Astrocyte of the hippocampus (primary cell): ENCODE results near the gene MIA2.
"Not testable (repeated sequence)": the region's sequence is repeated elsewhere in the genome, so short reads cannot be mapped to it uniquely, and the experiment has no call there.

ENCODE experiments used
- DNase-seq: peaks from one replicate; pipeline ENCODE4 v3.0.0; 2011; ENCODE audit warnings: low read depth, low spot score

MIA2 gene

DNA sequence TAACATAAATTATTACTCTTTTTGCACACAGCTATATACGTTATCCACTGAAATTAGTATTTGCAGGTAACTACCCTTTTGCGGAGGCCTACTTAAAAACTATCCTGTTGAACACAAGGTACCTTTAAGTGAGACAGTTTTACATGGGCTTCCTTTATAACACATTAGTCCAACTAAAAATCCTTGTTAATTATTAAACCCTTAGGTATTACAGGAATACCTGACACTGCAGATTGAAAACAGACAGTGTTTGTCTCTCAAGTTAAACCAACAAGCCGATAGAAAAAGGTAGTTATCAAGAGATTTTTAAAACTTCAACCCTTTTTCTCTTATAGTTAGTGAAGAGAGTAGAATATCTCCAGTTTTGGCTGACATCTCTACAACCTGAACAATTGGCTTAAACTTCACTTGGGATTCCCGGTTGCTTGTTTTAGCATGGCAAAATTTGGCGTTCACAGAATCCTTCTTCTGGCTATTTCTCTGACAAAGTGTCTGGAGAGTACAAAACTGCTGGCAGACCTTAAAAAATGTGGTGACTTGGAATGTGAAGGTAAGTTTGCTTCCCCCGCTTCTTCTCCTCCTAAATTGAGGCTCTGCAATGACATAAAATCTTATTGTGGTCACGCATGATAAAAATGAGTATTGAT is at the start of gene MIA2:
Gene MIA2 (plus strand): TSS at position 236 of the 647 bp plus-strand sequence. CDS start 200 bp downstream, at position 436.
- DNase-seq = no peak

GRCh38 chr14:39184628-39185255 is 49.0 kb upstream of the MIA2 start:
- no peak for DNase-seq

DNA sequence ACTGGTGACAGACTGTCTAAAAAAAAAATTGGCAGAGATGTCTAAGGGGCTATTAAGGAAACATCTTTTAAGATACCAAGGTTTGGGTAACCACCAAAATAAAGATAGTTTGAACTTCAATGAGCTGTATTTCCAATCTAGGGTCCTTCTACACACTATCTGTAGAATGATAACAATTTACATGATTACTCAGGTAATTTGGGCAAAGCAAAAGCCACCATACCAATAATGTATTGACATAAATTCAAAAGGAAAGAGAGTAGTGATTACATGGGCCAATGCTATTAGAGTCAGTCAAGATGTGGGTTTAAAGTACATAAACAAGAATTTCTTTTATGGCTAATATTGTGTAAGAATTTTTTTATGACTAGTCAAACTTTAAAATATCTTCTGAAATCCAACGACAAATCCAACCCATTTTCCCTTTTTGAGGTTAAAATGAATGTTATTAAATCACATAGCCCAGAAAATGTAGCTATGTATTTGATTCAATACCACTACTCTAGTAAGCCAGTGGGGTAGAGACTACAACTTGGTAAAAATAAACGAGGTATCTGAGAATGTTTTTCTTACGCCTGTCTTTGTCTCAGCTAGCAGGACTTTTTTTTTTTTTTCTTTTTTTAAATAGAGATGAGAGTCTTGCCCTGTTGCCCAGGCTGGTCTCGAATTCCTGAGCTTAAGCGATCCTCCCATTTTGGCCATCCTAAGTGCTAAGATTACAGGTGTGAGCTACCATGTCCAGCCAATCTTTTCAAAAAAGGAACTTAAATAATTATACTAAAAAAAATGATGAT is 48.3 kb upstream of the MIA2 start:
- no peak for DNase-seq

DNA sequence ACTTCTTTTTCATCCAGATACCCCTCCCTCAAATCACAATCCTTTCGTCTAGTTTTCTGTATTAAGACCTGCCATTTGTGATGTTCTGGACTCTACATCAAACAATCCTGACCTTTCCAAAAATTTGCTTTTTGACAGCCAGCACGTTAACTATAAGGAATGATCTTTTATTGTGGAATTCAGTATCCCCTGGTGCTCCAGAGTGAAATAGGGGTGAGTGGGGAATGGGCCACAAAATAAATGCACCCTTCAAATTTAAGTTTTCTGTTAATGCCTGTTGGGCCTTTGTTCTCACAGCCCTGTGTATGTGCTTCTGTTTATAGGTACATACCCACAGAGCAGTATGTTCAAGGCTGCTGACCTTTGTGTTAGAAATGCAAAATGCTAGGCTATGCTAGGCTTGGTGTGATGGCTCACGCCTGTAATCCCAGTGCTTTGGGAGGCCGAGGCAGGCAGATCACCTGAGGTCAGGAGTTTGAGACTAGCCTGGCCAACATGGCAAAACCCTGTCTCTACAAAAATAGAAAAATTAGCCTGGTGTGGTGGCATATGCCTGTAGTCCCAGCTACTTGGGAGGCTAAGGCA is 46.7 kb upstream of the MIA2 start:
- no peak for DNase-seq

- no peak for DNase-seq
These were observed 29.8 kb upstream of the MIA2 start for GRCh38 chr14:39203659-39204606.

- not testable (repeated sequence) for DNase-seq
These were observed 26.3 kb upstream of the MIA2 start for GRCh38 chr14:39207430-39207829.

DNA sequence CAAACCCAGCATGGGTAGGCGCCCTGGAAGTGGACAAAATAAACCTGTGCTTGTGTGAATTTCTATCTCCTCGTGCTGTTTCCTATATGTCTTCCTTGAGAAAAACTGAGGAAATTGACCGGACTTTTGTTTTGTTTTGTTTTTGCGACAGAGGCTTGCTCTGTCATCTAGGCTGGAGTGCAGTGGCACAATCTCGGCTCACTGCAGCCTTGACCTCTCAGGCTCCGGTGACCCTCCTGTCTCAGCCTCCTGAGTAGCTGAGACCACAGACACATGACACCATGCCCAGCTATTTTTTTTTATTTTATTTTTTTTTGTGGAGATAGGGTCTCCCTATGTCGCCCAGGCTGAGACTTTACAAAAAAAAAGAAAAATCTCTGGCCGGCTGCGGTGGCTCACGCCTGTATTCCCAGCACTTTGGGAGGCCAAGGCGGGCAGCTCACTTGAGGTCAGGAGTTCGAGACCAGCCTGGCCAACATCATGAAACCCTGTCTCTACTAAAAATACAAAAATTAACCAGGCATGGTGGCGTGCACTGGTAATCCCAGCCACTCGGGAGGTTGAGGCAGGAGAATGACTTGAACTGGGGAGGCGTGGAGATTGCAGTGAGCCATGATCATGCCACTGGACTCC is 22.5 kb upstream of the MIA2 start:
- DNase-seq = no peak

DNA sequence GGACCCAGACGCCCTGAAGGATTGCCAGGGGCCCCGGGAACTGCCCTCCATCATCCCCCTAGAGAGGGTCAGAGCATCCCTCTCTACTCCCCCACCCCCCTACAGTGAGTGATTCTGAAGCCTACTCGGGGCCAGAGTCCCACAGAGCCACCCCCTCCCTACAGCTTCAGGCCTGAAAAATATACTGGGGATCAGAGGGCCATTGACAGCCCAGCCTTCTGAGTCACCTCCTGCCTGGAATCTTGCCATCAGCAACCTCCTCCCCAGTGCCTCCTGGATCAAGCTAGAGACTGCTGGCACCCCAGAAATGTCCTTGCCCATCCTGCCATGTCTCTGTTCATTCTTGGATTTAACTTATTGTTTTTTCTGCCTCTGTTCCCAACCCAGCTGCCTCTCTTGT is 21.7 kb upstream of the MIA2 start:
- DNase-seq = no peak

- DNase-seq = no peak
These were observed 21.0 kb upstream of the MIA2 start for GRCh38 chr14:39212693-39213092.

DNA sequence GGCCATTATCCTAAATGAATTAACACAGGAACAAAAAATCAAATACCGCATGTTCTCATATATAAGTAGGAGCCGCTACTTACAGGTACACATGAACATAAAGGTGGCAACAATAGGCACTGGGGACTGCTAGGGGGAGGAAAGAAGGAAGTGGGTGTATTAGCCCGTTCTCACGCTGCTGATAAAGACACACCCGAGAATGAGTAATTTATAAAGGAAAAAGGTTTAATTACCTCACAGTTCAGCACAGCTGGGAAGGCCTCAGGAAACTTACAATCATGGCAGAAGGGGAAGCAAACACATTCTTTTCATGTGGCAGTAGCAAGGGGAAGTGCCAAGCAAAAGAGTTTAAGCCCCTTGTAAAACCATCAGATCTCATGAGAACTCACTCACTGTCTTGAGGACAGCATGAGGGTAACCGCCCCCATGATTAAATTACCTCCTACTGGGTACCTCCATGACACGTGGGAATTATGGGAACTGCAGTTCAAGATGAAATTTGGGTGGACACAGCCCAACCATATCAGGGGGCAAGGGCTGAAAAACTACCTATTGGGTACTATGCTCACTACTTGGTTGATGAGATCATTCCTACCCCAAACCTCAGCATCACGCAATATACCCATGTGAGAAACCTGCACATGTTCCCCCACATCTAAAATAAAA is 16.4 kb upstream of the MIA2 start:
- DNase-seq = no peak

GRCh38 chr14:39218171-39218769 is 15.4 kb upstream of the MIA2 start:
- DNase-seq = peak; percentile 43

- peak; percentile 66 for DNase-seq
These were observed 14.6 kb upstream of the MIA2 start for GRCh38 chr14:39219075-39219499.

DNA sequence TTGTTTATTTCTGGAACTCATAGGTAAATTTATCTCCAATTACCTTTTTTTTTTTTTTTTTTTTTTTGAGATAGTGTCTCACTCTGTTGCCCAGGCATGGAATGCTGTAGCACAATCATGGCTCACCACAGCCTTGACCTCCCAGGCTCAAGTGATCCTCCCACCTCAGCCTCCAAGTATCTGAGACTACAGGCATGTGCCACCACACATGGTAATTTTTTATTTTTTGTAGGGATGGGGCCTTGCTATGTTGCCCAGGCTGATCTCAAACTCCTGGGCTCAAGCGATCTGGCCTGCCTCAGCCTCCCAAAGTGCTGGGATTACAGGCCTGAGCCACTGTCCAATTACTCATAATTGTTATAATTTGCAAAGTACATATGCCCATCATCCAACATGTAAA is 13.2 kb upstream of the MIA2 start:
- not testable (repeated sequence) for DNase-seq

DNA sequence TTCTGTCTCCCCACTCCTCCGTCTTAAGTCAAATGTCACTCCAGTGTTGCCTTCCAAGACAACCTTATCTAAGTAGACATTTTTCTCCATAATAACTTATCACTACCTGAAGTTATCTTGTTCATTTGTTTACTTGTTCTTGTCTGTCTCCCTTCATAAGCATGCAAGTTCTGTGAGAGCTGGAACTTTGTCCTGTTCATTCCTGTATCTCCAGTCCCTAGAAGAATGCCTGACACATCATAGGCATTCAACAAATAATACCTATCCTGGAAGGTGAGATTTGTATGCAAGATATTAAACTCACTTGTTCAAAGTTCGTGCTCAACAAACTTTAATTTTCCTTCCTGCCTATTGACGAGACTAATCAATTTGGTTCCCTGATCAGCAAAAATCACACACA is 5.7 kb upstream of the MIA2 start:
- DNase-seq = no peak

- no peak for DNase-seq
These were observed 5.0 kb upstream of the MIA2 start for GRCh38 chr14:39228509-39229221.

DNA sequence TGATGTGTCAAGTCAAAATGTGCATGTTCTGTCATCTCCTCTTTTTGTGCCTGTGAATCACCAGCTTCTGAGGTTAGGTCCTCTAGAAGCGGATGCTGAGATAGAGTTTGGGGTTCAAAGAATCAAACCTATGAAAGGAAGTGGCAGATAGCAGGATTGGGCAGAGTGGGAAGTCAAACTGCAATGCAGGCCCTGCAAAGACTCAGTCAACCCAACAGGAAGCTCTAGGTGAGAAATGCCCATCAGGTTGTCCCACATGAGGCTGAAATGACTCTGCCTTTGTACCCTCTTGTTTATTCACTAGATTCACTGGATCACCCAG is 4.5 kb upstream of the MIA2 start:
- no peak for DNase-seq

DNA sequence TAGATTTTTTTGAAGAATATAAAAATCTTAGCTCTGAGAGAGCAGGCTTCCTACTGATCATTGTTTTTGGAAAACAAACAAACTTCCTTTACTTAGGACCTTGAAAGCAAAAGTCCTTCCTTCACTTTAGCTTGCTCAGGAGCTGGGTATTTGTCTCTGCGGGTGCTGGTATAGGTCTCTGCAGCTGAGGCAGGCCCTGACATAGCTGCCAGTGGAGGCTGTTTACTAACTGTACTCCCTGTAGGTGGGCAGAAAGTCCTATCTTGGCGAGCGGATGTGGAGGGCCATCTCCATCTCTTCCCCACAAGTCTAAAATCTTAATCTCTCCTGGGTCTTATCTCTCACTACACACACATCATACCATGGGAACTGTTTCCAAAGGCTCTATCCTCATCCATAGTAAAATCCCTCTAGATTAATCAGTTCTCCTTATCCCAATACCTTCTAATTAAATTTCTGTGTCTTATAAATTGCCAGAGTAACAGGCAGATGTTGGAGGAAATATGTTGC is 4.1 kb upstream of the MIA2 start:
- DNase-seq = no peak

- no peak for DNase-seq
These were observed 3.2 kb upstream of the MIA2 start for GRCh38 chr14:39230416-39231035.
